Activated CD8-positive, alpha-beta memory T cell treated with anti-CD3 and anti-CD28 coated beads for 1 hour (primary cell): ENCODE results near the gene CCDC102B.
"Not testable (repeated sequence)": the region's sequence is repeated elsewhere in the genome, so short reads cannot be mapped to it uniquely, and the experiment has no call there.

Source experiments
- DNase-seq, 2 donors: peaks; one replicate each; pipeline ENCODE4 v3.0.0-alpha.2; 2020; ENCODE audit warnings: low read depth in 1 of 2; ENCODE audit errors: extremely low read depth in 1 of 2

The CCDC102B gene

DNA sequence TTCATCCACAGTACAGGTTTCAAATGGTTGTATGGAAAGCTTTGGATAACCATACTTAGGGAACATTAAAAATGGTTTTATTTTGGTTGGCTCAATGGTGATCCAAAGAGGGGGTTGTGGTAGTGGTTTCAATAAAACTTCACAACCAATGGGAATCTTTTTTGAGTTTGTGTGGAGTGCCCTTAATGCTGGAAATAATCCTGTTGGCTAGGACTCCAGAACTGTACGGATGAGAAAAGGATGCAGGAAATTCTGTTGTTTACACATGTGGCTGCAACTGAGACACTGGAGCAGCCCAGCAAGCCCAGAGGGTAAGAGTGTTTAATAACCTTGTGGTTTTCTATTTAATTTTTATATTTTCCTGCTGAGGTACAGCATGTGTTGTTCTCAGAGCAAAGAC is at the start of gene CCDC102B:
Gene CCDC102B, plus strand, starts transcription at position 210 of the 400 bp plus-strand sequence. CDS start 38,684 bp downstream, outside the sequence.
- no peak for DNase-seq

DNA sequence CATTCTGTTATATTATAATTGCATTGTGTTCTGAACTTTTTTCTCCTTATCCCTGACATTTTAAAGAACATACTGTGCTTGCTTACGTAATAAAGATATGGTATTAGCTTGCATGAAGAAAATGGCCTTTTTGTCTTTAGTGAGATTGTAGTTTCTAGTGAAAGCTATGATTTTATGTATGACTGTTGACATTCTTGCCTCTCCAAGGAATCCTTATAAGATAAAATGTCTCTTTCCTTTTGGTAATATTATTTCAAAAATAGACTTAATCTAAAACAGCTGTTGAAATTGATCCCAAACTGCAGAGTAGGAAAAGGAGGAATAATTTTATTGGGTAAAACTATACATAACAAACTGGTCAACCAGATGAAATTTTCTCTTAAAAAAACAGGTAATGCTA is 40.8 kb upstream of the CCDC102B start:
- DNase-seq, result no peak

DNA sequence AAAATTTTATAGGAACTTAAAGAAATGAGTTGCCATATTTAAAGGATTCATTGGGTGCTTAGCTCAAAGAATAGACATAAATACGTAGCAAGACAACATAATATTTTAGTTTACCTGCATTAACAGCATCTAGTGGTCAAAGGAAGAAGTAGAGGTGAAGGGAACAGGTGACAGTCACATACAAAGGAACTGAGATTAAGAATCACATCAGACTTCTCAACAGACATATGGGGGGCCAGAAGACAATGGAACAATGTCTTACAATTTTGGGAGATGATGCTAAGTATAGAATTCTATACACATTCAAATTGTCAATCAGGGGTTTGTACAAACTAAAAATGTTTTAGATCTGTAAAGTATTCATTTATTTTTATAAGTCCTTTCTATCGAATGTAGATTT is 38.6 kb upstream of the CCDC102B start:
- no peak for DNase-seq

DNA sequence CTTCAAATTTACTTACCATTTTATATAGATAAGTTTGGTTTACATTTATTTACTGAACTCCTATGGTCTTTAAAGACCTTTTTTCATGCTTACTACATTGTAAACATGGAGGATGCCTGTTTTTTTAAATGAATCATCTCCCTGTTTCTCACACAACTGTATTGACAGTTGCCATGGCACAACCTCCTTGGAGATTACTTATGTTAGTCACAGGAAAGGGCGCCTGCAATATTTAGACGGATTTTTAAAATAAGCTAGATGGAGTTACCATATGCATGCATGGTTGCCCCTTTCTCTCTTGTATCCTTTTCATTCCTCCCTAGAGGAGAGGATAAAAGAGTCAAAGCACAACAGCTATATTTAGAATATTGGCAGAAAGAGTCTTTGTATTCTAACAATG is 34.8 kb upstream of the CCDC102B start:
- DNase-seq, result no peak

DNA sequence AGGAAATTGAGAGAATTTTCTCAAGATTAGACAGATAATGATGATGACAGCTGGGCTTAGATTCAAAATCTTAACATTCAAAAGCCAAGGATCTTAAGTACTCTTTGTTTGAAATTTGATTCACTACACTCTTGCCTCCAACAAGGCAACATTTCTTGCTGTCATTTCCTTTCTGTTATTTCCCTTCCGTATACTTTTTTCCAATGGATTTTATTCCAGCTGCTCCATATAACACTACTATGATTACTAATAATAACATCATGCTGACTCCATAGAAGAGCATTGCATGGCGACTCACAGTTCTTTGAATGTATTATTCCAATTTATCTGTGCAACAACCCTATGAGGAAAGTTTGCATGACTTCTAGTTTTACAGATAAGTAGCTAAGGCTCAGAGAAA is 33.9 kb upstream of the CCDC102B start:
- no peak for DNase-seq

DNA sequence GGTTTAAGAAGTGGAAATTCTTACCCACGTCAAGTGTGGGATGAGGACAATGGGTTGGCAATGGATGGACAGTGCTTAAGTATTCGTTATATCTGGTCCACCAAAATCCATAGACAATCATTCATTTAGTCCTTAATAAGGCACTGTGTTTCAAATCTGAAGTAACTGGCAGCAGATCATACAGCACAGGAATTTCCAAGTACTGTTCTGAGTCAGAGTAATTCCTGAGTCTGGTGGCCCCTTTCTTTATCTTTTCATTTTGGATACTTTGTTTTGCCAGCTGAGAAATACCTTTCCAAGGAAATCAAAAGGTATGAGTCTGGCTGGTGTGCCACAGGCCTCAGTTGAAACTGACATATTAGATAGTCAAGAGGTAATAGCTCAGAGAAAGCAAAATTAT is 31.4 kb upstream of the CCDC102B start:
- DNase-seq, result no peak

DNA sequence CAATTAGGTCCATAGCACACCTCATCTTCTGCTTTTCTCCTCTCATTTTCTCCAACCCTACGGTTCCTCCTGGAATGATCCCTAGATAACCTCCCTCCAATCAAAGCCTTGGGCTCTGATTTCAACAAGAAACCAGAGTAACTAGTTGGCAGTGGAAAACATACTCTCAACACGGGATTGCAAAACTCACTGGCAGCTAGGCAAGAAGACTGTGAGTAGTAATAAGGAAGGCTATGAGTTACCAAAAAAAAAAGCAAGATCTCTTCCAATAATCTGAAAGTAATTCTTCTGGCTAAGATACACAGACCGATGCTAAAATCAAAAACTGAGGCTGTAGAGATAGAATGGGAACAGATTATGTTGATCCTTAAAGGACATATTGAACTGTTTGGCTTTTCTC is 28.4 kb upstream of the CCDC102B start:
- DNase-seq, result no peak

DNA sequence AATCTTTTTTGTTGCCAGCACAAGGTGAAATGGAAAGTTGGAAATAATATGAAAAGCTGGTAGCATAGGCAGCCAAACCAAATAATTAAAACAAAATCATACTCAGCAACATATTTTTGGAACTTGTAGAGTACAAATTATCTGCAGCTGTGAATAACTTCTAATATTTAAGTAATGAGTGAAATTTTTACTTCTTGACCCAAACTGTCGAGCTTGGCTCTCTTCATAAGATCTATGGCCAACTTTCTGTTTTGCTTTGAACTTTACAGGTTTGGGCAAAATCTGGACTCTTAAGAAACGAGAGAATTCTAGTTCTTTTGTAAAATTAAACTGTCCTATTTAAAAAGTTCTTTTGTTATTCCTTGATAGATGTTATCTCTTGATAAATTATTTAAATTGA is 25.6 kb upstream of the CCDC102B start:
- no peak for DNase-seq

DNA sequence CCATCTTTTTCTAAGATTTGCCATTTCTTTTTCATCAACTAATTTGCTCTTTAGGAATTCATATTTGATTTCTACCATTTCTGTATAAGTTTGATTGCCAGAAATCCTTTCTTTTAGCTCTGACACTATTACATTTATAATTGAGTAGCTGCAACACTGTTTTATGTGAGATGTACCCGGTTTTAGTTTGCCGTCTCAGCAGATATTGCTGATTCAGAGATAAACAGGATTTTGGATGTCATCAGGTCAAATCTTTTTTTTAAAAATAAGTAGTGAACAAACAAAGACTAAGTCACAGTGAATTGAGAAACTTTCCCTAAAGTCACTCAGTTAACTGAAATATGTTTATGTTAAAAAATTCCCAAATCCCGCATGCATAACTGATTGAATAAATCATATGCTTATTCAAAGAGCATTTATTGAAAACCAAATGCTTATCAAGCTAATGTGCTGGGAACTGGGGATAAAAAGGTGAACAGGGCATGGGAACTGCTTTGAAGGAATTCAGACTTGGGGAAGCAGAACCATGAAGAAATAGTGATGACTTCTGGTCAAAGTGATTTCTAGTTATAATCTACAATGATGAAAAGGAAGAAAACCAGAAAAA is 19.5 kb upstream of the CCDC102B start:
- DNase-seq, result no peak

DNA sequence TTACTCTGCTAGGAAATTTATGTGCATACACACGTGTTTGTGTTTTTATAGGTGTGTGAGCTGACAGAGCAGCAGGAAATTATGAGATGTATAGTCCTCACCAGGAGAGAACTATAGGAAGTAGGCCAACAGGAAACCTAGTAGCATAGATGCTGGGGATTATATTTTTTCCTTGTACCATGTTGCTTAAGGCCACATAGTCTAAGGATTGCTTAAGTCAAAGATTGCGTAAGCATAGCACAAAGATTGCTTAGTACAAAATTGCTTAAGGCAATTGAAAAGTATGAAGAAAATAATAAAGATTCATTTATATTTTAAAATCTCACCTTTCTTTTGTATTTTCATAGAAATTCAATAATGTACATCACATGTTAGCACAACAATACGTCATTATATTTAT is 18.7 kb upstream of the CCDC102B start:
- no peak for DNase-seq

DNA sequence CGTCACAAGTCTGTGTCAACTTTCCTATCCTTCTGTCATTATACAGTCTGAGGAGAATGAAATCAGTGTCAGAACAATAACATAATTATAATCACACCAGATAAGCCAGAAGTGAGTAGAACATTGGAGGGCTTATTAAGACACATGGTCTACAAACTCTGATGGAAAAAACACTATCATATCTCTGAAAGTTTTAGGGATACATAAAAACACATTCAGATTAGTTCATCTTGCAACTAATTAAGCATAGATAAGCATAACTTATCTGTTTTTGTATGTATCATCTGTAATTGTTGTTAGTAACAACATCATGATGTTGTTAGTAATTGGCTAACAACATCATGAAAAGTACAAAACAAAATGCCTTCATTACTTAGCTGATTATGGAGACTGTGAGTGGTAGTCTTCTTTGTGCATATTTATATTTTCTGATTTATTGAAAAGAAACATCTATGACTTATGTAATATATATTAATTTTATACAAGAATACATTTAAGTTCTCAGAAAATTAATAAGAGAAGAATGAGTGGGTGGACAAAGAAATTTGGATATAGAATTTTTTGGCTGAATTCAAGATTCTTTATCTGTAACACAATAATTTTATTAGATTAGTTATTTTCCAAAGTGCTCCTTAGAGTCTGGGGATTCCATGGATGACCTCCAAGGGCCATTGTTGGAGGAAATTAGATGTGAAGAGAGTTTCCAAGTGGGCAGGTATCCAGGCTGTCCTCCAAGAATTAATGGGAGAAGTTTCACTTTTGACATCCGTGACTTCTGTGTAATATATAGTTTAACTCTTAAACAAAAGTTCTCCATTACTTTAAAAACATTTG is 16.9 kb upstream of the CCDC102B start:
- no peak for DNase-seq

DNA sequence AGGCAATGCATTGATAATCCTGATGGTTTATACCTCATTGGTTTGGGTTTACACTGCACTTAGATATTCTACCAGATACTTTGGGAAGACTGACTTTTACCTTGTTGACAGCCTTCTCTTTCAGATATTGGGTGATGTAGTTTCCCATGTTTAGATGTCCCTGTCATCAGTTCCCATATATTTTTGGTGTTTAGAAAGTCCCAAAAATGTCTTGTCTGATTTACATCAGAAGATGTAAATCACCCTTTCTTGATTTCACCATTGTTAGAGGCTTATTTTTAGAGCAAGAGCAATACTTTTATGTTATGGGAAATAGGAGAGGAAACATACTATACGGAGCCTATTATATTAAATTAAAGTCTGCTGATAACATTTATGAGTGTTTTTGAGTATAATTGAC is 14.4 kb upstream of the CCDC102B start:
- DNase-seq, result no peak

DNA sequence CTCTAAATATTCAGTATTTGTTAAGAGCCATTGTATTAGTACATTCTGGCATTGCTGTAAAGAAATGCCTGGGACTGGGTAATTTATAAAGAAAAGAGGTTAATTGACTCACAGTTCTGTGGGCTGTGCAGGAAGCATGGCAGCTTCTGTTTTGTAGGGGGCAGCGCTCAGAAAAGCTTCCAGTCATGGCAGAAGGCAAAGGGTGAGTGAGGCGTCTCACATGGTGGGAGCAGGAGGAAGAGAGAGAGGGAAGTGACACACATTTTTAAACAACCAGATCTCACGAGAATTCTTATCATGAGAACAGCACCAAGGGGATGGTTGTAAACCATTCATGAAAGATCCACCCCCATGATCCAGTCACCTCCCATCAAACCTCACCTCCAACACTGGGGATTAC is 13.8 kb upstream of the CCDC102B start:
- DNase-seq, result no peak

DNA sequence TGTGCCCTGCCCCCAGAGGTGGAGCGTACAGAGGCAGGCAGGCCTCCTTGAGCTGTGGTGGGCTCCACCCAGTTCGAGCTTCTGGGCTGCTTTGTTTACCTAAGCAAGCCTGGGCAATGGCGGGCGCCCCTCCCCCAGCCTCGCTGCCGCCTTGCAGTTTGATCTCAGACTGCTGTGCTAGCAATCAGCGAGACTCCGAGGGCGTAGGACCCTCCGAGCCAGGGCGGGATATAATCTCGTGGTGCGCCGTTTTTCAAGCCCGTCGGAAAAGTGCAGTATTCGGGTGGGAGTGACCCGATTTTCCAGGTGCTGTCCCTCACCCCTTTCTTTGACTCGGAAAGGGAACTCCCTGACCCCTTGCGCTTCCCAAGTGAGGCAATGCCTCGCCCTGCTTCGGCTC is 7.6 kb upstream of the CCDC102B start:
- DNase-seq, result not testable (repeated sequence)

DNA sequence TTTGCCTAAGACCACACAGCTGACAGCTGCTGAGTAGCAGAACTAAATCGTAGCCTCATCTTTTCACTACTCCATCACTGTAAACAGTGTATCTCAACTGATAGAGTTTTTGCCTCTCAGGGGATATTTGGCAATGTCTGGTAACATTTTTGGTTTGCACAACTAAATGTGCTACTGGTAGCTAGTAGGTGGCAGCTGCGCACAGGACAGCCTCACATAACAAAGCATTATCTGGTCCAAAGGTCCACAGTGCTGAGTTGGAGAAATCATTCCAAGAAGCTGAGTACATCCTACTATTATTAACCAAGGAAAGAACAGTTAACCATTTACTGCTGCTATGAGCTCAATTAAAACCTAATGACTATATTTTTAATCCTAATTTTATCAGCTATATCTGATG is 6.1 kb upstream of the CCDC102B start:
- no peak for DNase-seq

DNA sequence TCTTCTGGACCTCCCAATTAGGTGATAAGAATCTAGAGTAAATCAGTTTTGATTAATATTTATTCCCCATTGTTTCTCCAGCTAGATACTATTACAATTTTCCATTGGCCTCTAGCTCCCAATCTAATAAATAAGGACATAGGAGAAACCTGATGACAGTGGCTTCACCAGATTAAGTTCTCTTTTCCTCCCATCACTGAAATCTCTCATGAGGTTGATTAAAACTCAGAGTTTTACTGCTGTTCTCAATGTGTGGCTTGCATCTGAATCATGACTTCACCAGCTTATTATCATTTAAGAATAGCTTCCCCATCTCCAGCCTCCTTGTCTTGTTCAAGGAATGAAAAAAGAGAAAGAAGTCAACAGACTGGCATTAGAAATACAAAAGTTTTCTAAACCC is 3.9 kb upstream of the CCDC102B start:
- no peak for DNase-seq

DNA sequence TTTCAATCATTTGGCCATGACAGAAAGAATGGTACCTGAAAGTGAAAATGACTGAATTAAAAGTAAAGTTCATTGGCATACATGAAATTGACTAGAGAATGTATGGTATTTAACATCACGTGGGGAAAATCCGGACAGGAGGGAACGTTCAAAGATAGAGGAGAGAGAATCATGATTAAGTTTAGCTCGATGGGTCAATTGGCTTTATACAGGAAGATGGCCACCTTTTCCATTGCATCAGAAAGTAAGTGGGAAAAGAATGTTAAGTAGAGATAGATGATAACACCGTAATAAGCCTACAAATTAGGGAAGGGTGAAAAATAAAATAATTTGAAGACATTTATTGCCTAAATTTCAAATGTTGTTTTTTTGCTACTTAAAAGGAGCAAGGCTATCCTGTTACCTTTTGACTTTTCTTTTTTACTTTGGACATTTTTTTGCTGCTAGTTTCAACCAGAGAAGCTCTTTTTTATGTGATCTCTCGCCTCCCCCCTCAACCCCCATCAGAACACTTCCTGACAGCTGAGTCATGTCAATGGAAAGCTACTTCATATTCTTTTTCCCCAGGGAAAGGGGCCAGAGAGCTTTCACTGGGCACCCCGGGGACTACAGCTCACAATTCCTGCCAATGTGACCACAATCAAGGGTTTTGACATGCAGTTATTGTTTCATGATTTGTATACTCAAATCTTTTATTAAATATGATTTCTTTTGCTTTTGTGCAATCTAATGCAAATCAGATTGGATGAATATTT is 767 bp upstream of the CCDC102B start:
- DNase-seq, result no peak

DNA sequence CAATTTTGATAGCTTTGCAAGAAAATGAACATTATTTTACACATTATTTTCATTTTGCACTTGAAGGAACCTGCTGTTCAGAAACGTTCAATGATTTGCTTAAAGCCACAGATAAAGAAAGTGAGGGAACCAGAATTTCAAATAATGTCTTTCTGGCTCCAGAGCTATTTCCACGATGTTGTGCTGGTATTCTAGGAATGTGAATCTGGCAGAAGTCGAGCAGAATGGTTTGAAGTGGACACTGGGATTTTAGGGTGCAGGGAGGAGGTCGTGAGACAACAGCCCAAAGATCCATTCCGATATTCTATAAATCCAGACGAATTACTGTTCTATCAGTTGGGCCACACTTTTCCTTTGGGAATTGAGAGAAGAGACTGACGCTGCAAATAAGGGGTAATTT is 2.2 kb downstream of the CCDC102B start:
- DNase-seq, result no peak

DNA sequence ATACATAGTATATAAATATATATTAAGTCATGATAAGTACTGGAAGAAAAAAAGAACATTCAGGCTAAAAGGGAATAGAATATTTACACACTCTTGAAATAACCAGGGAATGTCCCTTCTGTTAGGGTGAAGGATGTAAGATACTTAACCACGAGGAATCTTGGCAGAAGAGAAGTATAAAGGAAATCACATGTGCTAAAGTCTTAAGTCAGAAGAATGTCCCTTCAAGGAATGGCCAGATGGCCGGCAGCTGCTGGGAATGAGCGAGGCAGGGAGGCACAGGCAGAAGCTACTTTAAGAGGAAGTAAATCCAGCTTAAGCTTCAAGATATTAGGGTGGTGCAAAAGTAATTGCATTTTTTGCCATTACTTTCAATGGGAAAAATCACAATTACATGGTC is 5.5 kb downstream of the CCDC102B start:
- no peak for DNase-seq

DNA sequence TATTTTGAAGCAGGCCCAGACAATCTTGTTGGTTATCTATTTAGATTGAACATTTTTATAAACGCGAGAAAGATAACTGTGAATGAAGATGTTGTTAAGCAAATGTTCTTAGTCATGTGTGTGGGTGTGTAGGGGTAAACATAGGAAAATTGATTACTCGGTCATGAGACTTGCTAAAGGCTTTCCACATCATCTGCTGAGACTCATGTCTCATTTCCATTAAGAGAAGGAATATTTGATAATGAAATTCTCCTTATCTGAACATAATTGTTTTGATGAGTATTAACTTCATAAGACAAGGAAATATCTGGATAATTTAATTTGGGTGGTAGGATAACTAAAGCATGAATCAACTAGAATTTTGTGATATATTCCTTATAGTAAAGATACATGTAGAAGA is 19.7 kb downstream of the CCDC102B start:
- DNase-seq, result no peak

DNA sequence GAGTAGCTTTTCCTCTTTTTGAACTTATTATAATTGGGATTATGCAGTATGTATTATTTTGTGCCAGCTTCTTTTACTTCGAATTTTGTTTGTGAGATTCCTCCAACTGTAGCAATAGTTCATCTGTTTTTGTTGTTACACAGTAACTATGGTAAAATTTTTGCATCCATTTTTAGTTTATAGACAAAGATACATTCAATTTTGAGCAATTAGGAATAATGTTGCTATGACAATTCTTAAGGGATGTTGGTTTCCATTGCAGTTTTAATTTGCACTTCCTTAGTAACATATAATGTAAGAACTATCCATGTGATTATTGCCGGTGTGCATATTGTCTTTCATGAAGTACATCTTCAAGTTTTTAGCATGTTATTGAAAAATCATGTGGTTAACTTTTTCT is 20.7 kb downstream of the CCDC102B start:
- no peak for DNase-seq

DNA sequence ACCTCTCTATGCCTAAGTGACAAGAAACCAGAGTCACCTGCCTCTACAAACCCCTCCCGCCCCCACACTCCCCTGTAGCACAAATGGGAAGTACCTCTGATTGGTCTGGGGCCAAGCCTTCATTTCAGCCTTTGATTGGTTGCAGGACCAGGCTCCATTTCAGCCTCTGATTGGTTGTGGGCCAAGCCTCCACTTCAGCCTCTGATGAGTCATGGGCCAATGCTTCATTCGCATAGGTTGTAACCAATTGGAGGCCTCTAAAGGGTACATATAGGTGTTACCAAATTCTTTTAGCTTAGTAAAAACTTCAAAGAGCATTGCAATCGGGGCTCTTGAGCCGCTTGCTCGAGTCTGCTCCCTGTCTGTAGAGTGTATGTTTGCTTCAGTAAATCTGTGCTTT is 25.0 kb downstream of the CCDC102B start:
- DNase-seq, result no peak
